ENCODE data around the gene ARSI.

GRCh38 chr5:150255659-150256409, 46.9 kb downstream of the ARSI start:
- TF ChIP-seq CTCF (IDR thresholded peaks at IDR 0.05) (no peak), ZNF232 (CRISPR knock-in tag; IDR thresholded peaks at IDR 0.05) (no peak), IRF2 (CRISPR knock-in tag; IDR thresholded peaks at IDR 0.05; ENCODE audit: borderline replicate concordance, low read depth) (no peak), E2F1 (CRISPR knock-in tag; IDR thresholded peaks at IDR 0.05) (no peak), MAX (CRISPR knock-in tag; IDR thresholded peaks at IDR 0.05) (no peak), CREB1 (CRISPR knock-in tag; IDR thresholded peaks at IDR 0.05) (no peak), USF2 (CRISPR knock-in tag; IDR thresholded peaks at IDR 0.05) (no peak), USF1 (CRISPR knock-in tag; IDR thresholded peaks at IDR 0.05) (no peak), ATF2 (CRISPR knock-in tag; IDR thresholded peaks at IDR 0.05; ENCODE audit: borderline replicate concordance, low read depth) (no peak), TCF7 (CRISPR knock-in tag; IDR thresholded peaks at IDR 0.05; ENCODE audit: low read depth) (no peak), SMAD3 (CRISPR knock-in tag; IDR thresholded peaks at IDR 0.05; ENCODE audit: borderline replicate concordance) (no peak), ZNF425 (CRISPR knock-in tag; conservative IDR thresholded peaks at IDR 0.05) (no peak), SP1 (CRISPR knock-in tag; conservative IDR thresholded peaks at IDR 0.05) (no peak), JUN (CRISPR knock-in tag; IDR thresholded peaks at IDR 0.05) (no peak)
